ENCODE data around the gene DHX16. TPM values are rescaled to one million over a fixed set of nuclear protein-coding genes. Genes with fewer than 3 reads are reported as not detected.

Gene DHX16
- total and polyA plus RNA-seq, 10 donors = 21.7 to 39.7 (median 35.2) TPM

- Histone ChIP-seq H3K27me3 (replicated peaks in 1 of 7) (no peaks in the 10 kb centered on the region), H3K9me3 (no peaks in the 10 kb centered on the region), H3K4me3 (peak overlapping the region; percentile 90 to 99 (median 96)), H3K36me3 (peaks cover 0 to 44% (median 28%) of the 10 kb centered on the region in 6 donors), H3K27ac (peak overlapping the region; percentile 93 to 100 (median 98)), H3K4me1 (peaks cover 44 to 84% (median 61%) of the 10 kb centered on the region in 6 donors)
- DNase-seq = peak; percentile 83
- intact Hi-C loops (cut with DNase I; ENCODE audit: low total_unique reads) = loop anchor here (2.0 kb wide), 1 partner anchor 37 kb away; the partner anchor contains the start of gene TUBB
- WGBS, 5 donors = 0 to 2% (median 1%) methylated on average over 7 of the region's 7 CpGs
- no peak for TF ChIP-seq POLR2A (IDR thresholded peaks at IDR 0.05)
- no peak for TF ChIP-seq POLR2AphosphoS5 (IDR thresholded peaks at IDR 0.05)
- no peak for TF ChIP-seq CTCF (IDR thresholded peaks at IDR 0.05 in 8 of 11, conservative IDR thresholded peaks at IDR 0.05 in 3 of 11)
Observed at GRCh38 chr6:30683183-30683979, 10.6 kb upstream of the DHX16 start.

- DNase-seq = peak; percentile 99
- TF ChIP-seq POLR2A (IDR thresholded peaks at IDR 0.05) (no peak), POLR2AphosphoS5 (IDR thresholded peaks at IDR 0.05) (peak; percentile 92 to 95 (median 92))
- Histone ChIP-seq H3K36me3 (peaks cover 0 to 54% (median 37%) of the 10 kb centered on the region in 6 donors), H3K9me3 (no peaks in the 10 kb centered on the region), H3K27me3 (replicated peaks in 1 of 7) (no peaks in the 10 kb centered on the region), H3K4me1 (peaks cover 36 to 84% (median 61%) of the 10 kb centered on the region in 6 donors), H3K27ac (peak overlapping the region; percentile 93 to 100 (median 98)), H3K4me3 (peak overlapping the region; percentile 90 to 99 (median 96))
- intact Hi-C loops (cut with DNase I; ENCODE audit: low total_unique reads) = loop anchor here (2.0 kb wide), 1 partner anchor 38 kb away; the partner anchor contains the start of gene TUBB
- 1 to 3% (median 1%) methylated on average over 10 to 11 of the region's 11 CpGs for WGBS, 5 donors
Observed at GRCh38 chr6:30682143-30683117, 9.6 kb upstream of the DHX16 start.

- WGBS, 5 donors = 4 to 20% (median 9%) methylated on average over 4 of the region's 4 CpGs
- no peak for TF ChIP-seq POLR2AphosphoS5 (IDR thresholded peaks at IDR 0.05)
- no peak for TF ChIP-seq POLR2A (IDR thresholded peaks at IDR 0.05)
- no peak for TF ChIP-seq CTCF (IDR thresholded peaks at IDR 0.05 in 8 of 11, conservative IDR thresholded peaks at IDR 0.05 in 3 of 11)
- Histone ChIP-seq H3K9me3 (no peaks in the 10 kb centered on the region), H3K36me3 (peaks cover 2 to 61% (median 44%) of the 10 kb centered on the region in 6 donors), H3K4me3 (peak overlapping the region; percentile 43 to 99 (median 95)), H3K27me3 (replicated peaks in 1 of 7) (no peaks in the 10 kb centered on the region), H3K27ac (peak overlapping the region; percentile 93 to 100 (median 98)), H3K4me1 (peaks cover 36 to 88% (median 62%) of the 10 kb centered on the region in 6 donors)
- DNase-seq = peak; percentile 53
- intact Hi-C loops (cut with DNase I; ENCODE audit: low total_unique reads) = loop anchor here (2.0 kb wide), 1 partner anchor 39 kb away; the partner anchor contains the start of gene TUBB
Observed at GRCh38 chr6:30681766-30682142, 8.9 kb upstream of the DHX16 start.

Data from spleen (tissue), 11 donors.